Measurements from ENCODE around the gene CPA5.
"Not testable (repeated sequence)": the region's sequence is repeated elsewhere in the genome, so short reads cannot be mapped to it uniquely, and the experiment has no call there.

The CPA5 gene, protein sequence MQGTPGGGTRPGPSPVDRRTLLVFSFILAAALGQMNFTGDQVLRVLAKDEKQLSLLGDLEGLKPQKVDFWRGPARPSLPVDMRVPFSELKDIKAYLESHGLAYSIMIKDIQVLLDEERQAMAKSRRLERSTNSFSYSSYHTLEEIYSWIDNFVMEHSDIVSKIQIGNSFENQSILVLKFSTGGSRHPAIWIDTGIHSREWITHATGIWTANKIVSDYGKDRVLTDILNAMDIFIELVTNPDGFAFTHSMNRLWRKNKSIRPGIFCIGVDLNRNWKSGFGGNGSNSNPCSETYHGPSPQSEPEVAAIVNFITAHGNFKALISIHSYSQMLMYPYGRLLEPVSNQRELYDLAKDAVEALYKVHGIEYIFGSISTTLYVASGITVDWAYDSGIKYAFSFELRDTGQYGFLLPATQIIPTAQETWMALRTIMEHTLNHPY

DNA sequence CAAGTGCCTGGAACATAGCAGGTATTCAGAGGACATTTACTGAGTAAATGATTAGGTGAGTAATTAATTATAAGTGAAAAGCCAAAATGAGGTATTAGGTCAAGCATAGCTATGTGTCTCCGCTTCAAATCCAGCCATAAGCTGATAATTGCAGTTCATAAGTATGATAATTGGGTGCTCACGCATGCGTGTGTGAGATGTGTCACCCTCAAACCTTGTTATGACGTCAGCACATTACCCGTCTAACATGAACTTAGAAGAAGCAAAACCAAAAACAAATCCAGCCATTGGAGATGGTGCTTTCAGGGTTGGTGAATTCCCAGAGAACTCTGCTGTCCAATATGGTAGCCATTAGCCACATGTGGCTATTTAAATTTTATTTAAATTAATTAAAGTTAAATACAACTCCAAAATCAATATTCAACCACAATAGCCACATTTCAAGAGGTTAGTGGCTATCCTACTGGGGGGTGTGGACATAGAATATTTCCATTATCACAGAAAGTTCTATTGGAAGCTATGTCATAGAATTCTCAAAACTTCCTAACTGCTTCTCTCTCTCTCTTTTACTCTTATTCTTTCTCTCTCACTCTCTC, at the start of gene CPA5:
Gene CPA5 (plus strand): TSS at position 546 of the 596 bp plus-strand sequence. CDS start 1,670 bp downstream, outside the sequence.
- FAIRE-seq (no peak), DNase-seq (ENCODE audit: extremely low spot score, insufficient read length, low read depth) (no peak)

DNA sequence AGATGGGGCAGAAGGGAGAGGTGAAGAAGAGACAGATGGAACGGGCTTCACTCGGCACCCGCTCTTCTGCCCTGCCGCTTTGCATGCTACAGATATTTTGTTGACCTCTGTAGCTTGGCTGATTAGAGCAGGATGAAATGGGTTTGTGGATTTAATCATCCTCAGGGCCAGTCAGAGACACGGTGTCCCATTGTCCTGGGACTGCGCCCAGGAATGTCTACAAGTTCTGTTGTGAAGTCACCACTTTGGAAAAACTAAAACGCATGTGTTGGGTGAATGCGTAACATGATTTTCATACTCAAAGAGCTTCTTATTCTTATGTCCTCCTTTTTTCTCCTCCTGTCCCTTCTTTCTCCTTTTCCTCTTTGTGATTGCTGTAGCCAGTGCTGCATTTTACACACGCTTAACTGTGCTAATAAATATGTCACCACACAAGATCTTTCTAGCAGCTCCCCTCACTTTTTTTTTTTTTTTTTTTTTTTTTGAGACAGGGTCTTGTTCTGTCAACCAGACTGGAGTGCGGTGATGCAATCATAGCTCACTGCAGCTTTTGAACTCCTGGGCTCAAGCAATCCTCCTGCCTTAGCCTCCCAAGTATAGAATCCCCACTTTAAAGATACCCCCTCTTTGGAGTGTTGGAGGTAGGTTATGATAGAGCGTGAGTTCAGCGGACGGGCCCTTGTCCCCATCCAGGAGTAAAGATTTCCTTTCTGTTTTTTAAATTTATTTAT, 48.2 kb upstream of the CPA5 start:
- FAIRE-seq (no peak), DNase-seq (ENCODE audit: extremely low spot score, insufficient read length, low read depth) (no peak)

DNA sequence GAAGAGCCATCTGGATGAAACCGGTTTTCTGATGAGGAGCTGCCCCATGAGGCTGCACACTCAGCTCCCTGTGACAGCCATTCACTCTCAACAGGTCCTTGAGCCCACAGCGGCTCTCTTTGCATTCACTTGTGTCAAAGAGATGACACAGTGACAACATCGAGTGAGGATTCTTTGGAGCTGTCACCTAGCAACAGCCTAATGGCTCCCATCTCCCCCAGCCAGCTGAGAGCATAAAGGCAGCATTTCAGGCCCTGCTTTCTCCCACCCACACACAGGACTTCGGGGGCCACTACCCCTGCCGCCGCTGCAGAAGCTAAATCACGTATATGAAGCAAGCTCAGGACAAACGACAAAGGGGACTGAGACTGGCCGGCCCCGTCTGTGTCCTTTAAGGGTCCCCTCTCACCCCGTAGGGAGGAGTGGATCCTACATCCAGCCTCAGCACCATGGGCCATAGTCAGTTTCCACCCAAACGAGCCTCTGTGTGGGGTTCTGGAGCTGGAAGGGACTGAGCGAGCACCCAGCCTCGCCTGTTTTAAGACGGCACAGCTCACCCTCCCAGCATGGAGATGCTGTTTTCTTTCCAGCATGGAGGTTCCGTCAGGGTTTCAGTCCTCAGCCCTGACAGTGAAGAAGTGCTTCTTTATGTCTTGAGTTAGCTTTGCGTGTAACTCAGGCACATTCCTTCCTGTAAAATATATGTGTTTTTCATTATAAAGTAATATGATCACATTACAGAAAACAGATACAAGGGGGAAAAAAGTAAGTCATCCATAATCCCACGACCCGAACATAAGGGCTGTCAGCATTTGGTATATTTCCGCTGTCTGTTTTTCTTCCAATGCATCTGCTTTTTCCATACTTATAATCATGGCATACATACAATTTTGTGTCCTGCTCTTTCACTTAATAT, 46.7 kb upstream of the CPA5 start:
- DNase-seq (ENCODE audit: extremely low spot score, insufficient read length, low read depth): no peak

DNA sequence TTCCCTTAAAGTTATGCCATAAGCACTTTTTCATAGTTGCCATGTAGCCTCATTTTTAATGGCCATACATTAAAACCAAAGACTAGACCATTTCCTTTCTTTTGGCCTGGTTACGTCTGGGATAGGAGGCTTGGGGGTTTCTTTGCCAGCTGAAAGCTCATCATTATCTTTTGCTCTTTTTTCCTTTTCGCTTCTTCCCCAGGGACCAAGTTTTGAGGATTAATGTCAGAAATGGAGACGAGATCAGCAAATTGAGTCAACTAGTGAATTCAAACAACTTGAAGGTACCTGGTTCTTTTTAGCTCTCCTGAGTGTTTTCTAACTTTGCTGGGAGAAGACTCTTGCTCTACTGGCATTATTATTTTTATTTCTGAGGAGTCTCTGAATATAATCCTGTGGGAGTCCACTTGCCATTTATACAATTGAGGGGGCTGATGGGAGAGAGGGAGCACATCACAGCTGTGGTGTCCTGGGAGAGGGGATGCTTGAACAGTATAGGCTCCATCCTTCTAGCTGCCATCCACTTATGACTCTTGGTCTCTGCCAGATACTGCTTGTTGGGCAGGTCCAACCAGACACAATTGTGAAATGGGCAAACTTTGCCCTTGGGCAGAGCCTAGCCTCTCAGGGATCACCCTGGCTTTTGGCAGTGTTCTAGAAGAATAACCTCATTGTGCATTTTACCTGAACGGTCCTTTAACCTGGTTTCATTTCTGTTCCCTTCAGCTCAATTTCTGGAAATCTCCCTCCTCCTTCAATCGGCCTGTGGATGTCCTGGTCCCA, 45.9 kb upstream of the CPA5 start:
- FAIRE-seq (no peak), DNase-seq (ENCODE audit: extremely low spot score, insufficient read length, low read depth) (no peak)

More for the DNA sequence above, 46.7 kb upstream of the CPA5 start:
- FAIRE-seq: no peak

DNA sequence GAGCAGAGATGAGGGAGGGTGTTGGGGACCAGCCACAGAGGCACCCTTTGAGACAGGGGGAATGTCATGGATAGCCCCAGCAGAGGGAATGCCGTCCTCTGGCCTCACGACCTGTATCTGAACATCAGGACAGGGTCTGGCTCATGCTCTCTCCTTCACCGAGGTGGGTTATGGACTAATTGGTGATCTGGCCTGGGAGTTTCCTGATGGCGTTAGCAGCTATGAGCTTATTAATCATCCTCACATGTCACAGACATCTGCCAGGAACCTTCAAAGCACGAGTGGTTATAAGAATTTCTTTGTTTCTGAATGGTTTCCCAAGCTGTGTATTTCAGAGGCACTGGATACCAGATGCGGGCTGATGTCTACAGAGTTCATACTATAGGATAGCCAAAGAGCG, 44.8 kb upstream of the CPA5 start:
- no peak for FAIRE-seq

DNA sequence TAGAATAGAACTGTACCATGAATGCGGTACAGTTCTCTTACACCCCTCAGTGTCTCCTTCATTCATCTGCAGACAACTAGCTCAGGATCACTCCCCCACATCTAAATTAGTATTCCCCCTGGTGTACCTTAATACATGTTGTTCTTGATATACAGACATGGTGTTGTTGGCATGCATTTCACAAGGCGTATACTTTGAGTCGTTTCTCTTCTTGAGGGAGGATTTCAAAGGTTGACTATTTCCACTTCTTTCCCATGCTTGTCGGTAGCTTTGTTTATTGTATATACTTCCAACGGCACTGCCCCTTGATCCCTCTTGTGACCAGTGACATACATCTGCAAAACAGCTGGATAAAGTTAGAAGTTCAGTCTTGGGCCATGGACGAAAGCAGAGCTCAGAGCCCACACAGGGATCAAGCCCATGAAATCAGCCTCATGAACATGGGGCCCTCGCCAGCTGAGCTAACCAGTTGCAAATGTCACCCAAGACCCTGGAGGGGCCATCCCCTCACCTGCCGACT, 43.1 kb upstream of the CPA5 start:
- no peak for DNase-seq (ENCODE audit: extremely low spot score, insufficient read length, low read depth)
- no peak for FAIRE-seq

More for the DNA sequence above, 44.8 kb upstream of the CPA5 start:
- DNase-seq (ENCODE audit: extremely low spot score, insufficient read length, low read depth): no peak

DNA sequence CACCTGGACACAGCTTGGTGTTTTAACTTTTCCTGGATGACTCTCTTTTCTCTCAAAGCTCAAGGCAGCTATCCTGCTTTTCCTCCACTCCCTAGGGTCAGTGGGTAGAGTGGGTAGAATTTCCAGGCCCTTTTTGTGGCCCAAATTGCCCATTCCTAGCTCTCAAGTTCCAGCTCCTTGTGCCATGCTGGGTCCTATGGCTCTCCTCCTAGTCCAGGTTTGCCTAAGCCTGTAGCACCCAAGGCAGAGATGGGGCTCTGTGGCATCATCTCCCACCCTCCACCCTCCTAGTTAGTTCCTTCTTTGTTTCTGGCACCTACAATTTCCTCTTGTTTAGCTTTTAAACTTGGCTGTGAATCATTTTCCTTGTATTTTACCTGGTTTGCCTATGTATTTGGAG, 42.0 kb upstream of the CPA5 start:
- DNase-seq (ENCODE audit: extremely low spot score, insufficient read length, low read depth): no peak
- no peak for FAIRE-seq

DNA sequence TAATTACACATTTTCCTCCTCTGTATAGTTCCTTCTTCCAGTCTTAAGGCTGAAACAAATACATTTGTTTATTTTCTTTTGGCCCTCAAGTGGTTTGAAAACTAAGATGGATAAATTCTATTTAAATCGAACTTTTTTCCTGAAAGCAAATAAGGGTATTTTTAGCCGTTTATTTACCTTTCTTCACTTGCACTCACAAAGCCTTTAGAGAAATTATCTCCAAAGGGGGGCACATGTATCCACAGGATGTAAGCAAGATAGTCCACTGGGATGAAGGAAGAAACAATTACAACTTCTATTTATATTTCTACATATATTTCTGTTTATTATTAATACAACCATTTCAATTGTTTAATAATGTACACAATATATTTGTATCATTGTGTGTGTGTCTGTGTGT, 41.5 kb upstream of the CPA5 start:
- DNase-seq (ENCODE audit: extremely low spot score, insufficient read length, low read depth): no peak
- FAIRE-seq: no peak

DNA sequence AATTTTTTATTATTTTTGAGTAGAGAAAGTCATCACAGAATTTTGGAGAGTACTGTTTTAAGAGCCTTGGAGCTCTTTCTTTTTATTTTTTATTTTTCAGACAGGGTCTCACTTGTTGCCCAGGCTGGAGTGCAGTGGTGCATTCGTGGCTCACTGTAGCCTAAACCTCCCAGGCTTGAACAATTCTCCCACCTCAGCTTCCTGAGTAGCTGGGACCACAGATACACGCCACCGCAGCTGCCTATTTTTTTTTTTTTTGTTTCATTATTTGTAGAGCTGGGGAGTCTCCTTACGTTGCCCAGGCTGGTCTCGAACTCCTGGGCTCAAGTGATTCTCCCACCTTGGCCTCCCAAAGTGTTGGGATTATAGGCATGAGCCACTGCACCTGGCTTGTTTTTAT, 41.1 kb upstream of the CPA5 start:
- FAIRE-seq (no peak), DNase-seq (ENCODE audit: extremely low spot score, insufficient read length, low read depth) (no peak)

DNA sequence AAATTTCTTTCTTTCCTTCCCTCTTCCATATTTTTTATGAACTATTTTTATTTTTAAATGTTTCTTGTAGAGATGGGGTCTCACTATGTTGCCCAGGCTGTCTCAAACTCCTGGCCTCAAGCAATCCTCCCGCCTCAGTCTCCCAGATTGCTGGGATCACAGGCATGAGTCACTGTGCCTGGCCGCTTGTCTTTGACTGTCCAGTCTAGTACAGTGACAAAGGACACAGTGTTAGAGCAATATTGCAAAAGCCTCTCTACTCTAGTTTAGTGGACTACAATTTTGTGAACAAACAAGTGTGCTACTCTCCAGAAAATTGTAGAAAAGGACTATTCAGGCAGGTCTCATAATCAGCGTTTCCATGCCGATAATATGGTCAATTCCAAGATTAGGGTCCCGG, 40.6 kb upstream of the CPA5 start:
- FAIRE-seq (no peak), DNase-seq (ENCODE audit: extremely low spot score, insufficient read length, low read depth) (no peak)

DNA sequence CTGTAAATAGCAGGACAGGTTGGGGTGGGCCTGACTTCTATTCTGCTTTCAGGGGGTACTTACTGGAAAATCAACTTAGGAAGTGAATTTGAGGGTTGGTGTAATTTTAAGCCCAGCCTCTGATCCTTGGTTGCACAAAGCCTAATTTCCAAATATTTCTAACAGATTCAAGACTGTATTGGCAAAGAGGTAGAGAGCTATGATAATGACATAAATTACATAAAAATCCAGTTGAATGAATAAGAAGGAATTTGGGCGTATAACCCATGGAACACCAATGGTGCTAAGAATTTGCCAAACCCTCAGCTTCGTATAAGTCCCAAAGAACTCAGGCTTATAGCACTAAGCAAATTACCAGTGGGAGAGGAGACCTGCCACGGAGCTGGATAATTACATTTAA, 39.7 kb upstream of the CPA5 start:
- DNase-seq (ENCODE audit: extremely low spot score, insufficient read length, low read depth): no peak
- FAIRE-seq: no peak

DNA sequence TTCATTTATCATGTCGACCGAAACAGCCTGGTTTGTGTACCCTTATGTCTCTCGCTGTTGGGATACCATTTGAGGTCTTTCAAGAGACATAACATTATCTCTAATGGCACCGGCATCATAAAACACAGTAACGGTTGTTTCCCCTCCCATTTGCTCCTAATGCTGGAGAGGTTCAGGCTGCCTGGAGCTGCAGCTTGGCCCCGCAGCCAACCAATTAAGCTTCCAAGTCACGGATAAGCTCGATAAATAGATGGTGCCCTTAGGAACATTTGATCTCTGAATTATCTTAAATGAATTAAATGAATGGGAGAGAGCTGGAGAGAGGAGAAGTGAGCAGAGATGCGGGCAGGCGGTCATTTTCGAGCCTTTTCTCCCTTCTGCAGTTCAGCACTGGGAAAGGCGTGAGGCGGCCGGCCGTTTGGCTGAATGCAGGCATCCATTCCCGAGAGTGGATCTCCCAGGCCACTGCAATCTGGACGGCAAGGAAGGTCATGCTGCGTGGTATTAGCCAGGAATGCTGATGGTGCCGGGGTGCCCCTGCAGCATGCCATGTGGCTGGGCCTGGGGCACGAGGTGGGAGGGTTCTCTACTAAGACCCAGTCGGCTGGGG, 39.1 kb upstream of the CPA5 start:
- DNase-seq (ENCODE audit: extremely low spot score, insufficient read length, low read depth) (no peak), FAIRE-seq (no peak)

DNA sequence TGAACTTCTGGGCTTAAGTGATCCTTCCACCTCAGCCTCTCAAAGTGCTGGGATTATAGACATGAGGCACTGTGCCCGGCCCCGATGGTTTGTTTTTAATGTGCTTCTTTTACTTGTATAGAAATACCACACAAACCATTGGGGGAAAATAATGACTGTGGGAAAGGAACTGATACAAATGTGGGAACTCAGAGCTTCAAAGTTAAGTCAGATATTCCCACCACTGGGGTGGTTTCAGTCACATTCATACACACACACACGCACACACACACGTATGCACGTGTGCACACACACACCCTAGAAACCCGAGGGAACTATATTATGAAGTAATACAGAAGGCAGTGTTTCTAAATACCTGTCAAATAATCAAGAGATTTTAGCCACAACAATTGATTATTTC, 34.6 kb upstream of the CPA5 start:
- no peak for FAIRE-seq
- no peak for DNase-seq (ENCODE audit: extremely low spot score, insufficient read length, low read depth)

DNA sequence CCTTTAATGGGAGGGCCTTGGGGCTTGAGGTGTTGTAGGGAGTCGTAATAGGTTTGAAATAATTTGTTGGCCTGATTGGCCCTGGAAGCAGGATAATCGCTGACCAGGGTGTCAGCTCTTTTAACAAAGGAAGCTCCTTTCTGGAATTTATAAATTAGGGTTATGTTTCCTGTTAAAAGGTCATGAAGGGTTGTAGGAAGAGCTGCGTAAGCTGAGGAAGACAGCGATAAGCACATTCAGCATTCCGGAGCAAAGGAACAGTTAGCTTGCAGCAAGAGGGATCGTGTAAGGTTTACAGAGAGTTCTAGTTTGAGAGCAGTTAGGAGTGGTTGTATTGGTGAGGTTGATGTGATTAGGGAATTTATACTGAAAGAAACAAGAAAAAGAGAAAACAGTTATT, 30.3 kb upstream of the CPA5 start:
- FAIRE-seq: no peak
- DNase-seq (ENCODE audit: extremely low spot score, insufficient read length, low read depth): no peak

DNA sequence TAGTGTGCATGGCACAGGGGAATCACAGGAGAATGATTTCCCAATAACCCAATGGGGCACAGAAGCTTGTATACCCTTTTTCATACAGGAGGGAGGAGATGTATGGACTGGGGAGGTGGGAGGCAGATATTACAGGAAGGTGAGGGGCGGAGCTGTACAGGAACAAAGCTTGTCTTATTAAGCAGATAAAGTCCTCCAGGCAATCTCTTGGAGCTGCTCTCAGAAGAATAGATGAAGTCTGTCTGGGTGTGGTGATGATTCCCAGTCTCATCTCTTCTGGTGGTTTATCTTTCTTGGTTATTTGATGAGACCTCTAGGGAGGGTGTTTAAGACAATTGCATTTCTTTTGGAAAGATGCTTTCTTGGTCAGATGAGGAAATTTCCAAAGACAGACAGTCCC, 25.1 kb upstream of the CPA5 start:
- FAIRE-seq: no peak
- no peak for DNase-seq (ENCODE audit: extremely low spot score, insufficient read length, low read depth)

DNA sequence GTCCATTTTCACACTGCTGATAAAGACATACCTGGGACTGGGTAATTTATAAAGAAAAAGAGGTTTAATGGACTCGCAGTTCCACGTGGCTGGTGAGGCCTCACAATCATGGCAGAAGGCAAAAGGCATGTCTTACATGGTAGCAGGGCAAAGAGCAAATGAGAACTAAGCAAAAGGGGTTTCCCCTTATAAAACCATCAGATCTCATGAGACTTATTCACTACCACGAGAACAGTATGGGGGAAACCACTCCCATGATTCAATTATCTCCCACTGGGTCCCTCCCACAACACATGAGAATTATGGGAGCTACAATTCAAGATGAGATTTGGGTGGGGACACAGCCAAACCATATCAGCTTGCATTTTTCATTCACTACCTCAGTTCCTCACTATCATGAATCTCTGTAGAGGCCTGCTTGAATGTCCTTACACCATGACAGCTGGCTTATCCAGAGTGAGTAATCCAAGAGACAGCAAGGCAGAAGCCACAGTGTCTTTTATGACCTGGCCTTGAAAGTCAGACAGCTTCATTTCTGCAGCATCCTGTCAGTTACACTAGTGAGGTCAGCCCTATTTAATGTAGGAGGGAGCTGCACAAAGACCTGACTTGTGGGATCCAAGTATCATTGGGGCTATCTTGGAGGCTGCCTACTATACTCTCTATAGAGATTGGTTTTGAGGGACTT, 22.9 kb upstream of the CPA5 start:
- not testable (repeated sequence) for FAIRE-seq; DNase-seq (ENCODE audit: extremely low spot score, insufficient read length, low read depth)

DNA sequence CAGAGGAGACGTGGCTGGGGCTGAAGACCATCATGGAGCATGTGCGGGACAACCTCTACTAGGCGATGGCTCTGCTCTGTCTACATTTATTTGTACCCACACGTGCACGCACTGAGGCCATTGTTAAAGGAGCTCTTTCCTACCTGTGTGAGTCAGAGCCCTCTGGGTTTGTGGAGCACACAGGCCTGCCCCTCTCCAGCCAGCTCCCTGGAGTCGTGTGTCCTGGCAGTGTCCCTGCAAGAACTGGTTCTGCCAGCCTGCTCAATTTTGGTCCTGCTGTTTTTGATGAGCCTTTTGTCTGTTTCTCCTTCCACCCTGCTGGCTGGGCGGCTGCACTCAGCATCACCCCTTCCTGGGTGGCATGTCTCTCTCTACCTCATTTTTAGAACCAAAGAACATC, 22.0 kb upstream of the CPA5 start:
- FAIRE-seq (no peak), DNase-seq (ENCODE audit: extremely low spot score, insufficient read length, low read depth) (no peak)

DNA sequence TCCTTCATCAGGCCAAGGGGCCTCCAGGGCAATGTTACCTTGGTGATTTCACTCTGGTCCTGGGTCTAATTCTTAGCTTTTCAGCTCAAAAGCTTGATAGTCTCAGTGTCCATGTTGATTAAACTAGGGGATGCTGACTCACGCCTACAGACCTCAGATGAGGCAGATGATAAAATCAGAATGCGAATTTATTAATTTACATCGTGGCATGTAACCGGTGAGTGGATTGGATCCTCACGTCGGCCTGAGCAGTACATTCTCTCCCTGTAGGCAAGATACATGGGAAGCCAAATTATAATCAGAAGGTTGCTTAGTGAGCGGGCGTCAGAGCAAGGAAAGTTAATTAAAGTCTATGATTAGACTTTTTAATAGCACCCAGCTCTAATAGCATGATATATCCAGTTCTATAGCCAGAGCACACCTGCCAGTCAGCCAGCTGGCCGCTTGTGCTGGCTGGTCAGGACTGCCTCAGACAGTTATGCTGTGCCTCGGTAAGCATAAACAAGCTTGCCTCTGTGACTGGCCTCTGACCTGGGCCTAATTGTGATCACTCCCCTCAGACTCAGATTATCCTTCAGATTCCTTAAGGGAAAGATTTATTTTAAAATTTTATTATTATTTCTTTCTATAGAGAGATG, 20.2 kb upstream of the CPA5 start:
- DNase-seq (ENCODE audit: extremely low spot score, insufficient read length, low read depth) (no peak), FAIRE-seq (no peak)

All from GM18507 (cell line).